ENCODE measurements around the gene RRBP1.

Gene RRBP1

DNA sequence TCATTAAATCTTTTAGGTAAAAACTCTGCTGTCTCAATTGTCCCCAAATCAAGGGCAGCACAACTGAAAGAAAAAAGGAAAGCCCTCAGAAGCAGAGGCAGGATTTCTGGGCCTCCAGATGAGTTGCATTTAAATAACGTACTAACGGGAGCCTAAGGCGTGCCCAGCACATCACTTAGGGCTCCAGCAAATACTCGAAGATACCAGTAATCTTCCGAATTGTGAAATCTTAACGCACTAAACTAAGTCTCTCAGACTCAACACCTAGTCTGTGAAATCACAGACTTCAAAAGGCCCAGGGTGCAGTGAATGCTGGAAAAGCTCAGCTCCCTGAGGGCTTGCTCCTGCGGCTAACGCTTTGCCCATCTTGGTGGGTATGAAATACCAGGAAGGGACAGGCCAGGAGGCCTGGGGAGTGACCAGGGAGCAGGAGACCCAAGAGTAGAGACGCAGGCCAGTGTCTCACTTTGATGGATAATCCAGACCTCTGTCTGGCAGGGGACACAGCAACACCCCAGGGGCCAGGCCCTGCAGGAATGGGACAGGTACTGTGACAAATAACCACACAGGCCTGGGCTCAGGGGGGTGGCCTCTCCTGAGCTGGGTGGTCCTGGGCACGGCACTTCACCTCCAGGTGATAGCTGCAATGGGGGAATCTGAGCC, 36.4 kb downstream of the RRBP1 start:
- Mint-ChIP-seq H3K4me1 (ENCODE audit: low read depth) (peaks cover 2% of the 10 kb centered on the region), H3K27ac (no peak overlapping the region), H3K9me3 (ENCODE audit: low read depth) (no peaks in the 10 kb centered on the region), H3K4me3 (no peak overlapping the region), H3K36me3 (no peaks in the 10 kb centered on the region), H3K27me3 (no peaks in the 10 kb centered on the region)

DNA sequence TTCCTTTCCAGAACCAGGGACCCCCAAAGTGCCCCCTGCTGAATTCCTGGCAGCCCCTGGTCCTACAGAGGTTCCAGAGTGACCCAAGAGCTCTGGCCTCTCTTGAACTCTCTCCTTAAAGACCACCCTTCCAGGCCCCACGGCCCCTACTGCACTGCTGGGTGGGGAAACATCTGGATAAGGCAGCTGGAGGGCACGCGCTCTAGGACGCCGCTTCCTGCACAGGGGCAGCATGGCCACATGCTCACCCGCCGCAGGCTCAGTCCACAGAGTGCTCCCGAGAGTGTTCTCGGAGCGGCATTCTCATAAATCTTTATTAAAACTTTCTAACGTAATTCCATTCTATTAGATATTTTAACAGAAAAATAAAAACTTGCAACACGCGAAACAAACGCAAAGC, 37.0 kb downstream of the RRBP1 start:
- Mint-ChIP-seq H3K4me3 (no peak overlapping the region), H3K27ac (no peak overlapping the region), H3K4me1 (ENCODE audit: low read depth) (peaks cover 2% of the 10 kb centered on the region), H3K9me3 (ENCODE audit: low read depth) (no peaks in the 10 kb centered on the region), H3K27me3 (no peaks in the 10 kb centered on the region), H3K36me3 (no peaks in the 10 kb centered on the region)

DNA sequence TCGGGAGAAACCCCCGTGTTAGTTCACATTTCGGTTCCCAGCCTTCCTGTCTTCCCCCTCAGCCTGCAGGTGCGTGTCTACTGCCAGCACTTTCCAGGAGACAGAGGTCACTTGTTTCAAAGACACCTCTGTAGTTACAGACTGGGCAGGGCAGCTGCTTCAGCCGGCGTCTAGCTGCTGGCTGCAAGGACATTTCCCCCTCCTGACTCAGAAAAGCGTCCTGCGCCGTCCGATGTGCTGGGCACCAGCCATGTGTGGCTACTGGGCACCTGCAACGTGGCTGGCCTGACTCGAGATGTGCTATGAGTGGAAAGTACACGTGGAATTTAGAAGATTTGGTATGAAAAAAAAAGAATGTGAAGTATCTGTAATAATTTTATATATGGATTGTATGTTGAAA, 37.6 kb downstream of the RRBP1 start:
- no peak overlapping the region for H3K4me3 Mint-ChIP-seq
- no peak overlapping the region for H3K27ac Mint-ChIP-seq
- no peaks in the 10 kb centered on the region for H3K36me3 Mint-ChIP-seq
- H3K9me3 Mint-ChIP-seq (ENCODE audit: low read depth): no peaks in the 10 kb centered on the region
- peaks cover 2% of the 10 kb centered on the region for H3K4me1 Mint-ChIP-seq (ENCODE audit: low read depth)
- no peaks in the 10 kb centered on the region for H3K27me3 Mint-ChIP-seq

DNA sequence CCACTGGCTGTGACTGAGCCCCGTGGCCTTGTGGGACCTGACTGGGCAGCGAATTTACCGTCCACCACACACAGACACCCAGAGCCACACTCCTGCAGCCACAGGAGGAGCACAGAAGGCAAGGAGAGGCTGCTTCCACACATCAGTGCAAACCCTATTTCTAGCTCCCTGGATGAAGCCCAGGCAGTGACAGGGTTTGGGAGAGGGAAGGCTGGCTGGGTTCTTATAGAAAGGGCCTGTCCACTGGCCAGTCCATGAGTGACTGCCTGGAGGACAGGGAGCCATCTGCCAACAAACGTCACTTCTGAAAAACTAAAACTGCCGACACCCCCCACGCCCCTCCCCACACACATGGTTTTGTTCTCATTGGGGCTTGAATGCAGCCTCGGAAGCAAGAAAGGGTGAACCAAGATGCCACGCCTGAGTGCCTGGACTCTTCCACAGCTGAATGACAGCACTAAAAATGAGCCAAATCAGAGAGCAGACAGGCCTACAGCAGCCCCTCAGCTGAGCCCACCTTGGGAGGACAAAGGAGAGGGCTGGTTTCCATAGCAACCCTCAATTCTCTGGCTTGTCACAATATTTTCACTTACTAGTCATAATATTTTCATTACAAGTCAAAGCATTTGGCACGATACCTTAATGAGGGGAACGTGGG, 38.4 kb downstream of the RRBP1 start:
- H3K9me3 Mint-ChIP-seq (ENCODE audit: low read depth): no peaks in the 10 kb centered on the region
- H3K36me3 Mint-ChIP-seq: no peaks in the 10 kb centered on the region
- H3K4me1 Mint-ChIP-seq (ENCODE audit: low read depth): no peaks in the 10 kb centered on the region
- no peak overlapping the region for H3K27ac Mint-ChIP-seq
- H3K27me3 Mint-ChIP-seq: no peaks in the 10 kb centered on the region
- H3K4me3 Mint-ChIP-seq: no peak overlapping the region

DNA sequence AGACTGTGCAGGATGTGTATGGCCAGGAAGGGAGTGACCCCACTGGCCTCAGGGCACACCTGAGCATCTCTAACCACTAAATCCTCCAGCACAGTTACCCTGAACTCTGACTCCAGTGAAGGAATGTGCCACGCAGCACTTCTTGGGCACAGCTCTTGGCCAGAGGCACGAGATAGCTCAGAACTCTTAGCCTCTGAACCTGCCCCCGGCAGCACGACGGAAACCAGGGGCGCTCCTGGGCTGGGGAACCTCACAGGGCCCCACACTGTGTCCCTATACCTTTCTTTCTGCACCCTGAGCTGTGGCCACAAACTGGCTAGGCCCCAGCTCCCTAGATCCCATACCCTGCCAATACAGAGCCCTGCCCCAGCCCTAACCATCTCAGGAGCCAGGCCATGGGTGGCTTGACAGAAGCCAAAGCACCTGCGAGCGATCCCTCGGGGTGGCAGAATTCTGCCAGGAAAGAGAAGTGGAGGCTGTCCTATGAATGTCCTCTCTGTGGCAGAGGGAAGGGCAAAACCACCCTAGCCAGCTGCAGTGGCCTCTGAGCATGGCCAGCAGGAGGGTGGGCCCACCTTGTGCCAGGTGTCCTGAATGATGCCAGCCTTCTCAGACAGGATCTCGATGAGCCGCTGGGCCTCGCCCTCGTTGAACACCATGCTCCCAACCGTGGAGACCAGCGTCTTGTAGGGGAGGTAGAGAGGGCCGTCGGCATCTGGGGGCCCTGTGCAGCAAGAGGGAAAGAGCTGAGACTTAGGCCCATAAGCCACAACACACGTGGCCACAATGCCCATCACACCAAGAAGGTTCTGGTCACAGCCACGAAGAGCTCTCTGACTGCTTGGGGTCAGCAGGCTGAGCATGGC, 39.4 kb downstream of the RRBP1 start:
- no peaks in the 10 kb centered on the region for H3K36me3 Mint-ChIP-seq
- no peak overlapping the region for H3K27ac Mint-ChIP-seq
- H3K4me1 Mint-ChIP-seq (ENCODE audit: low read depth): no peaks in the 10 kb centered on the region
- H3K4me3 Mint-ChIP-seq: no peak overlapping the region
- H3K27me3 Mint-ChIP-seq: no peaks in the 10 kb centered on the region
- no peaks in the 10 kb centered on the region for H3K9me3 Mint-ChIP-seq (ENCODE audit: low read depth)

DNA sequence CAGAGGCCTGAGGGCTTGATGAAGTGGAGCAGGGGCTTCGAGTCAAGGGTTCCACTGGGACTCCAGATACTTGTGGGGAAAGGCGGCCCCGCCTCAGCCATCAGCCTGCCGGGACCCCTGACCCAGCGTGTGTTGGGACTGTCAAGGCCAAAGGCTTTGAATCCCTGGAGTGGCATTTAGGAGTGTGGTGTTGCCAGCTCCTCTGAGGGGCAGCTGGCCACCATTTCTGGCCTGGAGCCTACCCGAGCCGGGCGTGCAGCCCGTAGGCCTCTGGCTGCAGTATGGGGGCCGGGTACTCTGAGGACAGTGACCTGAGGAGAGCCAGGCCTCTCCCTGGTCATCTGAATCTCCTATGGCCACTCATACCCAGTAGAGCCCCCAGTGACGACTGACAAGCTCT, 40.0 kb downstream of the RRBP1 start:
- Mint-ChIP-seq H3K36me3 (no peaks in the 10 kb centered on the region), H3K4me3 (no peak overlapping the region), H3K27me3 (no peaks in the 10 kb centered on the region), H3K9me3 (ENCODE audit: low read depth) (no peaks in the 10 kb centered on the region), H3K27ac (no peak overlapping the region), H3K4me1 (ENCODE audit: low read depth) (no peaks in the 10 kb centered on the region)

DNA sequence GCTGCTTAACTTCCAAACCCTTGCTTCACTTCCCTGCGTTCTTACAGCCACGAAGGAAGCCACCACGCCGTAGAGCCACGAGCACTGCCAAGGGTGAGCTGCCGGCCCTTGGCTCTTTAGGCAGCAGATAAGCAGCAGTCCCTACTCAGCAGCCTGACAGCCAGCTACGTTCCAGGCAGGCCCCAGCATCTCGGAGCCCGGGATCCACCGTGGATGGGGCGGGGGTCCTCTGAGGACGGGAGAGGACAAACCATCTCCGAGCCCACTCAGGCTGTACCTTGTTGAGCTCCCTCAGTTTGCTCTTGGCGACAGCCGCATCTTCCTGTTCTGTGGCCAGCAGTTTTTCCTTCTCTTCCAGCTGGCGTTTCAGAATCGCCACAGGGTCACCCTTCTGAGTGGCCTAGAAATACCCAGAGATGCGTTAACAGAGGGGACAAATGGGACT, 40.5 kb downstream of the RRBP1 start:
- Mint-ChIP-seq H3K36me3 (no peaks in the 10 kb centered on the region), H3K27me3 (no peaks in the 10 kb centered on the region), H3K4me3 (no peak overlapping the region), H3K4me1 (ENCODE audit: low read depth) (no peaks in the 10 kb centered on the region), H3K27ac (no peak overlapping the region), H3K9me3 (ENCODE audit: low read depth) (no peaks in the 10 kb centered on the region)

DNA sequence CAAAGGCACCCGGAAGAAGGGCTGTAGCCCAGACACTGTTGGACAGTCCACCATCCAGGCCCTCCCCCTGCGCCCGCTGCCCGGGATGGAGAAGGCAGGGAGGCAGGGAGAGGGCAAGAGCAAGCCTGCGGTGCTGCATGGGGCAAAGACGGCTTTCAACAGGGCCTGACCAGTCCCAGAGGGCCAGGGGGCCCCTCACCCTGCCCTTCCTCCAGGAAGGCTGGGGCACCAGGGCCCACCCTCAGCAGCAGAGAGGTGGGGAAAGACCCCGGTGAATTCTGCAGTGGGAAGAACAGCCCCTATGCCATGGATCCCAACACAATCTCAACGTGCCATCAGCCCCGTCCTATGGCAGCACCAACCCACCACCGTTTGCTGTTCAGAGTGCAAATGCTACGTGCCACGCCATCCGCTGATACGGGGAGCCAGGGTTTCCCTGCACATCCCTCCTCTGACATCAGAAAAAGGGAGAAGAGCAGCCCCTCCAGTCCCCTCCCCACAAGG, 41.1 kb downstream of the RRBP1 start:
- H3K27ac Mint-ChIP-seq: no peak overlapping the region
- H3K27me3 Mint-ChIP-seq: no peaks in the 10 kb centered on the region

DNA sequence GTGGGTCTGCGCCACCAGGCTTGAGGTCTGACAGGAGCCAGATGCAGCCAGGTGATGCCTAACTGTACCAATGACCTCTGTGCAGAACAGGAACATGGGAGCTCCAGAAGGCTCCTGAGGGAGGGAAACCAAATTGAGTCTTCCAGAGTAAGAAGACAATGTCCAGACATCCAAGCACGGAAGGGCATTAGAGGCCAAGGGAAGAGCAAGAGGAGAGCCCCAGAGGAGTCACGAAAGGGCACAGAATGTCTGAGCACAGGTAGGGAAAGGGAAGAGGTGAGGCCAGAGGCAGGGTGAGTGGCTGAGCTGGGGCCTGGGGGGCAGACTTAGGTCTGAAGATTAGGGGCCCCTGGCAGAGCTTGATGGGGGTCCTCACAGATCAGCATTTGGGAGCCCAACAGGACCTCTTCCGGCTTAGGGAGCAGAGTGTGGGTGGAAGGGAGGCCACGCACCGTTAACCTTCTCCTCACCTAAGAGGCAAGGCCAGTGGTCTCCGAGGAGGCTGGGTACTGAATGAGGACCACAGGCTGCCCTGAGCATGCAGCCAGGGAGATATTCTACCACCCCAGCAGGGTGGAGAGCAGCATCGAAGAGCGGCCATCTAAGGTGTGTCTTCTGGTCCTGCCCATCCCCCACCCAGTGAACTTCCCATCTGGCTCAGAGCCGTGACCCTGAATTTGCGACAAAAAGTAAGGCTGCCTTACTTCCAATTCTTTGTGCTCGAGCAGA, 41.7 kb downstream of the RRBP1 start:
- no peak overlapping the region for H3K27ac Mint-ChIP-seq
- H3K36me3 Mint-ChIP-seq: no peaks in the 10 kb centered on the region
- H3K9me3 Mint-ChIP-seq (ENCODE audit: low read depth): no peaks in the 10 kb centered on the region
- no peak overlapping the region for H3K4me3 Mint-ChIP-seq
- H3K27me3 Mint-ChIP-seq: no peaks in the 10 kb centered on the region
- H3K4me1 Mint-ChIP-seq (ENCODE audit: low read depth): no peaks in the 10 kb centered on the region

More for the DNA sequence above, 41.1 kb downstream of the RRBP1 start:
- no peaks in the 10 kb centered on the region for H3K9me3 Mint-ChIP-seq (ENCODE audit: low read depth)
- H3K36me3 Mint-ChIP-seq: no peaks in the 10 kb centered on the region
- H3K4me1 Mint-ChIP-seq (ENCODE audit: low read depth): no peaks in the 10 kb centered on the region
- H3K4me3 Mint-ChIP-seq: no peak overlapping the region

DNA sequence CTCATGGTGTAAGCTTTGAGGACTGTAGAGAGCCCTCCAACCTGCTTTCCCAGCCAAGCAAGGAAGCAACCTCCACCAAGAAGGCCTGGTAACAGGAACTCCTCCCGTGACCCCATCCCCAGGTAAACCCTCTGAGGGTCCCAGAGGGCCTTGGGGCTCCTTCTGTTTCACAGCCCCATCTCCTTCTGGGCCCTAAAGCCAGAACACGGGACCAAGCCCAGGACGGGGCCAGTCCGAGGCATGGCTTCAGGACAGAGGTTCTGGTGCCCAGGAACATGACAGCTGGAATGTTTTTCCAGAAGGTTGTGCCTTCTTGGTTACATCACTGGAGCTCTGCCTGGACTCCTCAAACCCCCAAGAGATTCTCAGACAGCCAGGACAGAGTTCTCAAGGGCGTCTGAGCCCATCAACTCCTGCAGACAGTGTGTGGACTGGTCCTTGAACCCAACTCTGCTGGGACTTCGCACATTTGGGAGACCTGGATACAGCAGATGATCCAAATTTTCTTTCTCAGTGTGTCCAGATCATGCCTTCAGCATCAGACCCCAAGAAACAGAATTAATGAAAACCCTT, 43.1 kb downstream of the RRBP1 start:
- H3K36me3 Mint-ChIP-seq: no peaks in the 10 kb centered on the region
- H3K4me3 Mint-ChIP-seq: no peak overlapping the region
- H3K9me3 Mint-ChIP-seq (ENCODE audit: low read depth): no peaks in the 10 kb centered on the region
- H3K27ac Mint-ChIP-seq: no peak overlapping the region
- no peaks in the 10 kb centered on the region for H3K27me3 Mint-ChIP-seq
- no peaks in the 10 kb centered on the region for H3K4me1 Mint-ChIP-seq (ENCODE audit: low read depth)

DNA sequence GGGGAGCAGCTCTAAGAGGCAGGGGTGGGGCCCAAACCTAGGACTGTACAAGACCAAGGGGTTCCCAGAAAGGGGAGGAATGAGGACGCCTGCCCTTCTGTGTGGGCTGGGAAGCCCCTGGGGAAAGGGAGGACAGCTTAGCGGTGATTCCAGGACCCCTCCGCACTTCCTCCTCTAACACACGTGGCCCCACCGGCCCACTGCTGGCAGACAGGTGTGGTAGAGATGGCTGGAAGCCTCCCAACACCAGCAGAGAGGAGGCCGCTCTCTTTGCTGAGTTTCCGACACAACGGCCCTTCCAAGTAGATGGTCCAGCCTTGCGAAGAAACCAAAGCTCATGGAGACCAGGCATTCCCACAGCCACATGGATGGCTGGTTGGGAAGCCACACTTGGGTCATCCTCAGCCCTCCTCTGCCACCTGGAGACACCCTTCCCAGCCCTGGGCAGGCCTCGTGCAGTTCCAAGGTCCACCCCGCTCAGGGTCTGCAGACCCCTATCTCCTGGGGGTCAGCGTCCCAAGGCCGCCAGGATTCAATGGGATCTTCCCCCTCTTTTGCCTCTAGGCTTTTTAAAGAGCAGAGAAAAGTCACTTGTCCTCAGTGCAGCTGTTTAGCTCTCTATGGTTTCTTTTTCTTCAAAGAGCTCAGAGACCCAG, 43.9 kb downstream of the RRBP1 start:
- Mint-ChIP-seq H3K4me1 (ENCODE audit: low read depth) (no peaks in the 10 kb centered on the region), H3K9me3 (ENCODE audit: low read depth) (no peaks in the 10 kb centered on the region), H3K27ac (no peak overlapping the region), H3K36me3 (no peaks in the 10 kb centered on the region), H3K4me3 (no peak overlapping the region), H3K27me3 (no peaks in the 10 kb centered on the region)

DNA sequence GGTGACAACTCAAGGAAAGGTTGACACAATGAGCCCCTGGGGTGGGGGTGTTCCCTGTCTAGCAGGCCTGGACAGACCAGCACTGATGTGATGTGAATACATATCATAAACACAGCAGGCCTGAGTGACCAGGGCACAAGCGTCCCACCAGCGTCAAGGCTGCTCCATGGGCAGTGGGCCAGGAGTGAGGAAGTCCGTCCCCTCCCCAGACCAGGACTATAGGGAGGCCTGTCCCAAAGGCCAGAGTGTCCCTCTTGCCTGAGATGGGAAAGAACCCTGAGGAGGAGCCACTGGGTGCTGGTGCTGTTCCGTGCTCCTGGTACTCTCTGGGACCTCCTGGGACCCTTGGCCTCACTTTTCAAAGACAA, 44.6 kb downstream of the RRBP1 start:
- H3K27ac Mint-ChIP-seq: no peak overlapping the region
- no peaks in the 10 kb centered on the region for H3K36me3 Mint-ChIP-seq
- H3K4me1 Mint-ChIP-seq (ENCODE audit: low read depth): no peaks in the 10 kb centered on the region
- no peaks in the 10 kb centered on the region for H3K27me3 Mint-ChIP-seq
- H3K4me3 Mint-ChIP-seq: no peak overlapping the region
- H3K9me3 Mint-ChIP-seq (ENCODE audit: low read depth): no peaks in the 10 kb centered on the region

DNA sequence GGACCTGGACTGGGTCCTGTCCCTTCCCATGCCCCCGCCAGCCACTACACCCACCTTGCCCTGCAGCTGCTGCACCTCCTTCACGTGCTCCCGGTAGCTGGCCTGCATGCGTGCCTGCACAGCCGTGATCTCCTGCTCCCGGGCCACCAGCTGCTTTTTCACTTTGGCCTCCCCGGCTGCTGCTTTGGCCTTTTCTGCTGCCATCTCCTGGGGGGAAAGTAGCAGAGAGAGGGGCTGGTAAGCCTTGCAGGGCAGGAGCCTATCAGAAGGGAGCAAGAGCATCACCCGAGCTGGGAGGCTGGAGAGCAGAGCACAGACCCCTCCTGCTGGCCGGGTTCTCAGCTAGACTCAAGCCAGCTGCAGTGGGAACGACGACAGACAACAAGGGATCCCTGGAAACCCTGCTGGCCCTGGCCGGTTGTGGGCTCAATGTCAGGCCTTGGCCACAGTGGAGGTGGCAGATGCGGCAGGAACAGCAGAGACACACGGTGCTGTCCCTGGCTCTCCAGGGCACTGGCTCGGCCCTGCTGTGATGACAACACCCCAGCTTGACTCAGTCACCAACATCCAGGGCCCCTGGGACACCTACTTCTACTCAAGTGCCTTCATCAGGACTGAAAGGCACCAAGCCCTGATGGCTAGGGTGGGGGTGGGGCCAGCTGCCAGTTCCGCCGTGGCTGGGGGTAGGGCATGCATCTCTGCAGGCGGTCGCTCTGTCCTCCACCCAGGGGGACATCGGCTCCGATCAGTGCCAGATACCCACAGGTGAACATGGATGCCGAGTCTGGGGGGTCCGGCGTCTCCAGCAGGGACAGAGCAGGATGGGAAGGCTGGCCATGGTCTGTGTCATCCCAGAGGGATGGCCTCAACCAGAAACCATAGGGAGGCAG, 45.3 kb downstream of the RRBP1 start:
- H3K4me3 Mint-ChIP-seq: no peak overlapping the region
- H3K9me3 Mint-ChIP-seq (ENCODE audit: low read depth): no peaks in the 10 kb centered on the region
- H3K36me3 Mint-ChIP-seq: no peaks in the 10 kb centered on the region
- H3K4me1 Mint-ChIP-seq (ENCODE audit: low read depth): no peaks in the 10 kb centered on the region
- no peak overlapping the region for H3K27ac Mint-ChIP-seq
- no peaks in the 10 kb centered on the region for H3K27me3 Mint-ChIP-seq
